Calu3 (cell line): ENCODE results near the gene DALRD3. TPM values are rescaled to one million over a fixed set of nuclear protein-coding genes. Genes with fewer than 3 reads are reported as not detected.

ENCODE experiments used
- Bru-seq: library from RNA; stranded (reverse); fragments of 400-500 nt; gene quantifications from one replicate; lab custom pipeline; 2021; lab: Mats Ljungman, UMichigan
- BruChase-seq, 2 experiments: library from RNA; stranded (reverse); fragments of 400-500 nt; gene quantifications; one replicate each; lab custom pipeline; 2021; lab: Mats Ljungman, UMichigan
- BruUV-seq: library from RNA; stranded (reverse); fragments of 400-500 nt; replicated peaks from 2 replicates; lab custom pipeline; 2021; lab: Mats Ljungman, UMichigan
- CTCF ChIA-PET: fragments of 300-600 bp; sonication (Branson Sonifier 250); formaldehyde crosslinking; loops from one replicate; lab custom pipeline; 2022; ENCODE audit warnings: antibody characterized with exemption; lab: Charles Lee
- DNase-seq: peaks from one replicate; pipeline ENCODE4 v3.0.0; 2022
- H3K27ac Mint-ChIP-seq: one replicate; pipeline ENCODE4 v1.8.0; 2022; ENCODE audit warnings: mixed read lengths; ENCODE audit not compliant: unreplicated experiment
- H3K27me3 Mint-ChIP-seq: one replicate; pipeline ENCODE4 v1.8.0; 2022; ENCODE audit warnings: mixed read lengths; ENCODE audit not compliant: unreplicated experiment
- H3K36me3 Mint-ChIP-seq: one replicate; pipeline ENCODE4 v1.8.0; 2022; ENCODE audit warnings: mild to moderate bottlenecking, moderate library complexity, mixed read lengths; ENCODE audit not compliant: insufficient read depth, unreplicated experiment
- H3K4me1 Mint-ChIP-seq: one replicate; pipeline ENCODE4 v1.8.0; 2022; ENCODE audit warnings: mild to moderate bottlenecking, low read depth, mixed read lengths; ENCODE audit not compliant: unreplicated experiment
- H3K4me3 Mint-ChIP-seq: one replicate; pipeline ENCODE4 v1.8.0; 2022; ENCODE audit warnings: mild to moderate bottlenecking, low read depth, moderate library complexity, mixed read lengths; ENCODE audit not compliant: unreplicated experiment
- H3K9me3 Mint-ChIP-seq: one replicate; pipeline ENCODE4 v1.8.0; 2022; ENCODE audit warnings: low read depth, mixed read lengths; ENCODE audit not compliant: unreplicated experiment
- CTCF ChIP-seq: fragments of 200-600 bp; IDR thresholded peaks from one replicate; pipeline ENCODE4 v1.8.0; 2022; ENCODE audit warnings: antibody characterized with exemption; ENCODE audit not compliant: unreplicated experiment
- intact Hi-C: fragments of 100-400 bp; cut with micrococcal nuclease; formaldehyde crosslinking; loops from one replicate; pipeline ENCODE4 v1.10.0; 2022; ENCODE audit not compliant: unreplicated experiment
- long read RNA-seq: library from polyadenylated mRNA; stranded (forward); transcript quantifications from one replicate; pipeline ENCODE4 v2.0.0, GENCODE V29; 2022
- total RNA-seq: library from RNA; stranded (reverse); gene quantifications from 2 replicates; pipeline ENCODE4 v1.2.3, GENCODE V29; 2022

Gene DALRD3
- total RNA-seq (35.1 and 40.9 TPM in 2 replicates), Bru-seq, nascent RNA (percentile 50 among the genes with signal in this experiment), BruChase-seq, experiment 1, labeled RNA remaining after a 6-hour chase (percentile 70 among the genes with signal in this experiment), BruChase-seq, experiment 2, labeled RNA remaining after a 2-hour chase (percentile 60 among the genes with signal in this experiment)
- long read RNA-seq, transcript DALRD3-202 (12 exons, 1,739 nt), result major isoform, 11 of 34 reads
- long read RNA-seq, partial matches to known transcripts, result 9 of 34 reads
- long read RNA-seq, other reads (novel, unspliced or antisense), result 10 of 34 reads

- DNase-seq, result peak; percentile 75
- Mint-ChIP-seq H3K27me3 (no peaks in the 10 kb centered on the region), H3K4me3 (peak within 1 kb of the TSS; percentile 74), H3K36me3 (peaks cover 95% of the 10 kb centered on the region), H3K4me1 (no peaks in the 10 kb centered on the region), H3K27ac (peak within 1 kb of the TSS; percentile 75), H3K9me3 (no peaks in the 10 kb centered on the region)
- CTCF ChIA-PET, result interaction anchor here (0.7 to 1.8 kb wide), 5 partner anchors 11 to 322 kb away, joined by 3 to 5 read pairs (median 3); partner anchors contain the start of genes USP4 and WDR6
- BruUV-seq, result no TSS peak
- intact Hi-C loops, result no loop called here
- TF ChIP-seq CTCF, result no peak
Observed at GRCh38 chr3:49017971-49018706, at the start of gene DALRD3. Gene DALRD3 (minus strand): TSS chr3:49018580. CDS start chr3:49018564, 16 bp downstream.

GRCh38 chr3:49058011-49058410 is 39.6 kb upstream of the DALRD3 start:
- peaks cover 8% of the 10 kb centered on the region for H3K4me1 Mint-ChIP-seq
- no peak overlapping the region for H3K4me3 Mint-ChIP-seq
- TF ChIP-seq CTCF, result no peak
- no peaks in the 10 kb centered on the region for H3K27me3 Mint-ChIP-seq
- H3K36me3 Mint-ChIP-seq, result peaks cover 37% of the 10 kb centered on the region
- no peaks in the 10 kb centered on the region for H3K9me3 Mint-ChIP-seq
- intact Hi-C loops, result no loop called here
- BruUV-seq, result no TSS peak
- H3K27ac Mint-ChIP-seq, result no peak overlapping the region
- no peak for DNase-seq
- CTCF ChIA-PET, result no interaction called here

- intact Hi-C loops, result no loop called here
- no peak overlapping the region for H3K4me3 Mint-ChIP-seq
- no peak for TF ChIP-seq CTCF
- BruUV-seq, result TSS peak; percentile 31
- H3K36me3 Mint-ChIP-seq, result peaks cover 41% of the 10 kb centered on the region
- no peaks in the 10 kb centered on the region for H3K27me3 Mint-ChIP-seq
- peaks cover 8% of the 10 kb centered on the region for H3K4me1 Mint-ChIP-seq
- no peaks in the 10 kb centered on the region for H3K9me3 Mint-ChIP-seq
- CTCF ChIA-PET, result no interaction called here
- H3K27ac Mint-ChIP-seq, result no peak overlapping the region
- DNase-seq, result no peak
Observed at GRCh38 chr3:49057268-49057667, 38.9 kb upstream of the DALRD3 start.

GRCh38 chr3:49054344-49054862 is 36.0 kb upstream of the DALRD3 start:
- CTCF ChIA-PET, result no interaction called here
- Mint-ChIP-seq H3K4me3 (no peak overlapping the region), H3K27ac (no peak overlapping the region), H3K27me3 (no peaks in the 10 kb centered on the region), H3K36me3 (peaks cover 45% of the 10 kb centered on the region), H3K4me1 (peaks cover 8% of the 10 kb centered on the region), H3K9me3 (no peaks in the 10 kb centered on the region)
- no peak for DNase-seq
- intact Hi-C loops, result no loop called here
- no TSS peak for BruUV-seq
- no peak for TF ChIP-seq CTCF
